GM19099 (cell line): ENCODE measurements around the gene GPX3.

Experiments used
- POLR2A ChIP-seq: IDR thresholded peaks from 3 replicates; pipeline ENCODE4 v1.6.1; 2011; ENCODE audit warnings: low read depth; ENCODE audit not compliant: insufficient read length; ENCODE audit errors: extremely low read depth

Gene GPX3

GRCh38 chr5:151024440-151025249 lies 4.3 kb downstream of the GPX3 start:
- no peak for TF ChIP-seq POLR2A

- TF ChIP-seq POLR2A, result no peak
Measured at GRCh38 chr5:151025250-151025606, 4.8 kb downstream of the GPX3 start.

- TF ChIP-seq POLR2A, result no peak
Measured at GRCh38 chr5:151026088-151026487, 5.7 kb downstream of the GPX3 start.

- no peak for TF ChIP-seq POLR2A
Measured at GRCh38 chr5:151026679-151027078, 6.3 kb downstream of the GPX3 start.

- peak; percentile 28 for TF ChIP-seq POLR2A
Measured at GRCh38 chr5:151027961-151028479, 7.6 kb downstream of the GPX3 start.

- no peak for TF ChIP-seq POLR2A
Measured at GRCh38 chr5:151028717-151029116, 8.3 kb downstream of the GPX3 start.

GRCh38 chr5:151029179-151030055 lies 9.0 kb downstream of the GPX3 start:
- TF ChIP-seq POLR2A, result no peak

GRCh38 chr5:151030056-151030336 lies 9.6 kb downstream of the GPX3 start:
- no peak for TF ChIP-seq POLR2A

- TF ChIP-seq POLR2A, result no peak
Measured at GRCh38 chr5:151030379-151030778, 10.0 kb downstream of the GPX3 start.

GRCh38 chr5:151031554-151031953 lies 11.2 kb downstream of the GPX3 start:
- TF ChIP-seq POLR2A, result no peak

- no peak for TF ChIP-seq POLR2A
Measured at GRCh38 chr5:151033217-151033934, 13.0 kb downstream of the GPX3 start.

- no peak for TF ChIP-seq POLR2A
Measured at GRCh38 chr5:151034422-151035379, 14.3 kb downstream of the GPX3 start.

GRCh38 chr5:151036556-151036955 lies 16.2 kb downstream of the GPX3 start:
- no peak for TF ChIP-seq POLR2A
